HFF-Myc (cell line): Measurements from ENCODE around the gene MYH6.

Source experiments
- DNase-seq: peaks from one replicate; pipeline ENCODE4 v3.0.0-alpha.2; 2011; ENCODE audit warnings: low read depth; ENCODE audit errors: extremely low read depth
- H3K4me3 ChIP-seq: replicated peaks from 2 replicates; pipeline ENCODE4 v1.5.1; 2011; ENCODE audit warnings: low read depth, mild to moderate bottlenecking, control low read depth, low read length
- TF ChIP-seq, protein P1 (sequence below): IDR thresholded peaks from 2 replicates; pipeline ENCODE4 v1.5.1; 2012; ENCODE audit warnings: mild to moderate bottlenecking, low read depth, low read length, control low read depth; ENCODE audit errors: missing control alignments

The MYH6 gene

DNA sequence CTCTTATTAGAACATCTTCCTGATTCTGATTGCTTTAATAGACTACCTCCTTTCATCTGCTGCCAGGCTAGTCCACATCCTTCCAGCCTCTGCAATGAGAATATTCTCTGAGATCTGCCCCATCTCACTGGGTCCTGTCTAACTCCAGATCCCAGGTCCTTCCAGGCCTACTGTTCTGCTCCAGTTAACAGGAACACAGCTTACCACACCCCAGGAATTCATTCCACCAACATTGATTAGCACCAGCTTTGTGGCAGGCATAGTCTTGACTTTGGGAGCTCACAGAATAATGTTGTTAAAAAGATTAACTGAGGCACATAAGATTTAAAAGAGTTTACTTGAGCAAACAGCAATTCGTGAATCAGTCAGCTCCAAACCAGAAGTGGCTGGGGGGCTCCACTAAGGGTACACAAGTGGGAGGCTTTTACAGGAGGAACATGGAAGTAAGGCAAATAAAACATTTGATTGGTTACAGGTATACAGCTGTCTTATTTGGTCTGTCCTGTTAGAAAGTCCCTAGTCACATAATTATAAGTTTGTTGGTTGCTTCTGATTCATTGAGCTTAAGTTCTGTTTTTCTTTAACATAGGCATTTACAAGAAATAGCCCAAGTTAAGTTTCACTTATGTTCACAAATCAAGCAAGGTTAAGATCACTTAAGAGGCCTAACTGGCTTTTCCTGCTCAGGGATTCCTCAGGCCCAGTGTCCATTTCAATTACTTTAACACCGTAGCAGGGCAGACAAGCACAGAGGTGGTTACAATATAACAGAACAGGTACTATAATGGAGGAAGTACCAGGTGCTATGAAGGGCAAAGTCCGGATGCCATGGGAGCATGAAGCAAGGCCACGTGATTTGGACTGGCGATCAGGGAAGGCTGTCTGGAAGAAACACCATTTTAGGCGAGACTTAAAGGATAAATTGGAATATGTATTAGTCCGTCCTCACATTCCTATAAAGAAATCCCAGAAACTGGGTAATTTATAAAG, 39.6 kb upstream of the MYH6 start:
- DNase-seq = no peak

DNA sequence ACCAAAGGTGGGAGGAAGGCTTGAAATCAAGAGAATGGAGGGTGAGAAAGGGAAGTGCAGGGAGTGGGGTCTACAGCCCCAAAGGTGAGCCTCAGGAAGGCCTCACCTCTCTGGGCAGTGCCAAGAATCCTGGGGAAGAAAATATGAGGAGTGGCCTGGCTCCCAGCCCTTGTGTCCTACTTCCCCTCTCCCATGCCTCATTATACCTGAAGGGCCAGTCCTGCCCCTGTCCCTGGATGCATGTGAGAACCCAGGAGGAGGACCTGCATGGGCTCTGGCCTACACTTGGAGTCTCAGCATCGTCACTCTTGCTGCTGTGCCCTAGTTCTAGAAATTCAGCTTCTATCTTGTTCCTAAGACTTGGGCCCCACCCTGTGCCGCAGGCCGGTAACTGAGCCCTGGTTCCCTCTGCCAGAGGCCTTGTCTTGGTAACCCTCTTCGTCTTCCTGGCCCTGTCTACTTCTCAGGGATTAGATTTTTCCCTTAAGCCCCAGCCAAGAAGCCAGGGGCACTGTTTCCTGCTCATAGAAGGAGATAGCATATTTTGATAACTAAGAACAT, 38.3 kb upstream of the MYH6 start:
- TF ChIP-seq, protein P1, sequence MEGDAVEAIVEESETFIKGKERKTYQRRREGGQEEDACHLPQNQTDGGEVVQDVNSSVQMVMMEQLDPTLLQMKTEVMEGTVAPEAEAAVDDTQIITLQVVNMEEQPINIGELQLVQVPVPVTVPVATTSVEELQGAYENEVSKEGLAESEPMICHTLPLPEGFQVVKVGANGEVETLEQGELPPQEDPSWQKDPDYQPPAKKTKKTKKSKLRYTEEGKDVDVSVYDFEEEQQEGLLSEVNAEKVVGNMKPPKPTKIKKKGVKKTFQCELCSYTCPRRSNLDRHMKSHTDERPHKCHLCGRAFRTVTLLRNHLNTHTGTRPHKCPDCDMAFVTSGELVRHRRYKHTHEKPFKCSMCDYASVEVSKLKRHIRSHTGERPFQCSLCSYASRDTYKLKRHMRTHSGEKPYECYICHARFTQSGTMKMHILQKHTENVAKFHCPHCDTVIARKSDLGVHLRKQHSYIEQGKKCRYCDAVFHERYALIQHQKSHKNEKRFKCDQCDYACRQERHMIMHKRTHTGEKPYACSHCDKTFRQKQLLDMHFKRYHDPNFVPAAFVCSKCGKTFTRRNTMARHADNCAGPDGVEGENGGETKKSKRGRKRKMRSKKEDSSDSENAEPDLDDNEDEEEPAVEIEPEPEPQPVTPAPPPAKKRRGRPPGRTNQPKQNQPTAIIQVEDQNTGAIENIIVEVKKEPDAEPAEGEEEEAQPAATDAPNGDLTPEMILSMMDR = no peak
- no peak for DNase-seq
- H3K4me3 ChIP-seq = no peak overlapping the region

More for the DNA sequence above, 39.6 kb upstream of the MYH6 start:
- H3K4me3 ChIP-seq = no peak overlapping the region
- TF ChIP-seq, protein P1 = no peak

DNA sequence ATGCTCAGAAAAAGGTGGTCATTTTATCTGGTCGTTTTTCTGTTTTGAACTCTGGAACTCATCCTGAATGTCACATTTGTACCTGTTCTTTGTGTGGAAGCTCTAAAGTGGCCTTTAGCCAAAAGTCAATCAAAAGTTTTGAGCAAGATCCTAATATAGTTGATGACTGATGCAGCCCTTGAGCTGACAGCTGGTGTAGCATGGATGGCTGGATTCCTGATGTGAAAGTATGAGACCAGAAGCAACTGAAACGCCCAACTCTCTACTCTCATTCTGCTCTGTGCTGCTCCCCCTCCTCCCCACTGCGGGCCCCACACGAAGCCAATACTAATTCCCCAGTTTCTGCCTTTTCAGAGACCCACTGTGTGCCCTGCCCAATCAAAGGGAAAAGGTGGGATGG, 37.7 kb upstream of the MYH6 start:
- no peak overlapping the region for H3K4me3 ChIP-seq
- TF ChIP-seq, protein P1 = no peak
- no peak for DNase-seq

DNA sequence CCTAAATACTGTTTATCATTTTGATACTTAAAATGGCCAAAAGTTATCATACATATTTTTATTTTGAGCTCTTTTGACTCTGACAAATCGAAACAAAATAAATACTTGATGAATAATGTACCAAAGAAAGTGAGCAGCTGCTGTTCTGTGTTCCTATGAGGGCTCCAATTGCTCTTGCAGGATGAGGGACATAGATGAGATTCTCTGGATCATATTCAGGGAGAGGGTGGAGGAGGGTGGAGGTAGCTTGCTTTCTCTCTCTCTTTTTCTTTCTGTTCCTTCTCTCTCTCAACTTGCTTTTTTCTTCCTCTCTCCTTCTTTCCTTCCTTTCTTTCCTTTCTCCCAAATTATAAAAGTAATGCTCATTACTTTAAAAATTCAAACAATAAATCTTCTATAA, 36.2 kb upstream of the MYH6 start:
- TF ChIP-seq, protein P1 = no peak
- no peak overlapping the region for H3K4me3 ChIP-seq

DNA sequence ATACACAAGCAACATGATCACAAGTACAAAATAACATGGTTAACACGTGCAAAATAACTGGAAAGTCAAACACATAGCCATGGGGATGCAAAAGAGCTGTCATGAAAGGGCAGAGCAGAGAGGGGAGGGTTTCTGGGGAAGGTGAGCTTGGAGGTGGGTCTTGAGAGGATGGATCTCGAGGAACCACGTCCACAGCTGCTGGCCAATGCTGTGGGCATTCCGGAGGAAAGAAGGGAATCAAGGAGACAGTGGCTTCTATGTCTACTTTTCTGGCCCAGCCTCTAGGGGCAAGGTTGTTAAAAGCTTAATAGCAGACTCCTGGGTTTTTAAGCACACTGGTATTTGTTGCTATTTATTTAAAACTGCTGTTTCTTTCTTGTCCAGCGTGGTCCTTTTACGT, 35.8 kb upstream of the MYH6 start:
- H3K4me3 ChIP-seq = no peak overlapping the region
- TF ChIP-seq, protein P1 = no peak
- DNase-seq = no peak

More for the DNA sequence above, 36.2 kb upstream of the MYH6 start:
- DNase-seq = no peak

DNA sequence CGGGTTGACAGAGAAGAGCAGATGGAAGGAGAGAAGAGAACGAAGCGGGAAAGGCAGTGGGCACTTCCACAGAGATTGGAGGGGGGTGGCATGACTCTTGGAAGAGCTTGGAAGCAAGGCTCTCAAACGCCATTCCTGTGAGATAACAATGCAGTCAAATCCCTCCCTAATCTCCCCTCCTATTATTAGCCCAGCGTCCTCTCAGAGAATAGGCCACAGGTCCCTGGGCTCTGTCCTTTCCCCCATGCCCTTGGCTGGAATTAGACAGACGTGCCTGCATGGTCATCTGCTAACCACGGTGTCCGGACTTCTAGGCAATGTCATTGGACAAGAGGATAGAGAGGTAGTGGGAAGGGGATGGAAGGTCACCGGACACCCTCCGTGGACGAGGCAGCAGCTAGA, 35.3 kb upstream of the MYH6 start:
- TF ChIP-seq, protein P1 = no peak
- DNase-seq = no peak
- no peak overlapping the region for H3K4me3 ChIP-seq
